Right cardiac atrium (tissue), 5 donors: ENCODE measurements around the gene BAIAP3. TPM values are rescaled to one million over a fixed set of nuclear protein-coding genes. Genes with fewer than 3 reads are reported as not detected.

Source experiments
- ATAC-seq, 2 donors: fragments of 200-7000 bp; cut with Tn5 transposase; one replicate each; pipeline versions ENCODE4 v1.8.0 to v1.9.1; 2020; ENCODE audit warnings: moderate library complexity in 2 of 2, mild to moderate bottlenecking in 1 of 2
- DNase-seq, 3 donors: peaks; one replicate each; pipeline ENCODE4 v3.0.0-alpha.2; 2020
- H3K27ac ChIP-seq: one replicate; pipeline ENCODE4 v1.5.1; 2013; ENCODE audit warnings: mild to moderate bottlenecking, low read length, control low read depth, moderate library complexity
- H3K27me3 ChIP-seq: one replicate; pipeline ENCODE4 v1.6.1; 2013; ENCODE audit not compliant: control insufficient read depth, insufficient read depth
- H3K4me1 ChIP-seq: one replicate; pipeline ENCODE4 v1.6.1; 2013; ENCODE audit warnings: low read length; ENCODE audit not compliant: control insufficient read depth, insufficient read depth
- H3K4me3 ChIP-seq: one replicate; pipeline ENCODE4 v1.5.1; 2013; ENCODE audit warnings: low read length, control low read depth
- H3K9me3 ChIP-seq: one replicate; pipeline ENCODE4 v1.6.1; 2013; ENCODE audit warnings: low read length; ENCODE audit not compliant: control insufficient read depth
- WGBS: extraction: QIAGEN DNeasy Blood & Tissue Kit; methylation state at CpG from one replicate; pipeline ENCODE4 v1.1.7; 2013; 5-methylcytosine and 5-hydroxymethylcytosine counted together
- intact Hi-C, 4 donors: fragments of 100-400 bp; cut with DNase I; formaldehyde crosslinking; loops; one replicate each; pipeline versions ENCODE4 v1.11.0 to v1.14.0; 2022 to 2023
- polyA plus RNA-seq: library from polyadenylated mRNA; stranded (reverse); fragments of 200-250 nt; gene quantifications from one replicate; pipeline ENCODE4 v1.2.3, GENCODE V29; 2013
- total RNA-seq, 4 donors: library from RNA; stranded (reverse); fragmentation: NEBNext Ultra II Directional; extraction: Animal tissue kit (Norgen Biotek cat#: 25700); gene quantifications; one replicate each; pipeline ENCODE4 v1.2.1, GENCODE V29; 2021
- donor health status: healthy with polysubstance abuse.
- donor health status: DM: no; HTN: yes; CAD: no.
- donor health status: DM: no; HTN: no; CAD: no.
- donor health status: DM: no; HTN: yes; CAD: no; lungs with severe emphysema.
- donor health status: DM: yes; HTN: yes; CAD: no.

The BAIAP3 gene
- total and polyA plus RNA-seq, 5 donors: 0.53 to 2.7 (median 1.8) TPM

- H3K9me3 ChIP-seq: no peaks in the 10 kb centered on the region
- DNase-seq (no peak), ATAC-seq (no peak)
- no peaks in the 10 kb centered on the region for H3K4me1 ChIP-seq
- intact Hi-C loops: loop anchor here in 1 of 4 donors (10.0 kb wide), 1 partner anchor 59 kb away; no protein-coding TSS in a partner anchor
- WGBS: 17% methylated on average over 12 of the region's 12 CpGs
- H3K27ac ChIP-seq: no peak overlapping the region
- no peak overlapping the region for H3K4me3 ChIP-seq
- H3K27me3 ChIP-seq: no peaks in the 10 kb centered on the region
Observed at GRCh38 chr16:1335996-1336395, 2.6 kb downstream of the BAIAP3 start.

GRCh38 chr16:1336619-1337018, 3.2 kb downstream of the BAIAP3 start:
- no peak for ATAC-seq

GRCh38 chr16:1337486-1337885, 4.0 kb downstream of the BAIAP3 start:
- intact Hi-C loops: loop anchor here in 1 of 4 donors (10.0 kb wide), 1 partner anchor 57 kb away; no protein-coding TSS in a partner anchor
- Histone ChIP-seq H3K27me3 (no peaks in the 10 kb centered on the region), H3K27ac (no peak overlapping the region), H3K4me3 (no peak overlapping the region), H3K9me3 (no peaks in the 10 kb centered on the region), H3K4me1 (peaks cover 1% of the 10 kb centered on the region)
- no peak for ATAC-seq
- no peak for DNase-seq
- 42% methylated on average over 9 of the region's 9 CpGs for WGBS

More at GRCh38 chr16:1336619-1337018, 3.2 kb downstream of the BAIAP3 start:
- 65% methylated on average over 15 of the region's 15 CpGs for WGBS
- Histone ChIP-seq H3K4me3 (no peak overlapping the region), H3K4me1 (no peaks in the 10 kb centered on the region), H3K9me3 (no peaks in the 10 kb centered on the region), H3K27me3 (no peaks in the 10 kb centered on the region), H3K27ac (no peak overlapping the region)
- intact Hi-C loops: loop anchor here in 1 of 4 donors (10.0 kb wide), 1 partner anchor 58 kb away; no protein-coding TSS in a partner anchor
- no peak for DNase-seq

GRCh38 chr16:1338119-1338730, 4.8 kb downstream of the BAIAP3 start:
- H3K9me3 ChIP-seq: no peaks in the 10 kb centered on the region
- DNase-seq (no peak), ATAC-seq (no peak)
- no peak overlapping the region for H3K27ac ChIP-seq
- 56% methylated on average over 30 of the region's 30 CpGs for WGBS
- no peaks in the 10 kb centered on the region for H3K27me3 ChIP-seq
- intact Hi-C loops: loop anchor here in 1 of 4 donors (10.0 kb wide), 1 partner anchor 57 kb away; no protein-coding TSS in a partner anchor
- H3K4me1 ChIP-seq: peaks cover 2% of the 10 kb centered on the region
- no peak overlapping the region for H3K4me3 ChIP-seq

GRCh38 chr16:1338855-1339675, 5.6 kb downstream of the BAIAP3 start:
- DNase-seq: no peak
- intact Hi-C loops: loop anchor here in 1 of 4 donors (10.0 kb wide), 1 partner anchor 56 kb away; no protein-coding TSS in a partner anchor
- Histone ChIP-seq H3K4me3 (no peak overlapping the region), H3K27ac (no peak overlapping the region), H3K27me3 (no peaks in the 10 kb centered on the region), H3K9me3 (no peaks in the 10 kb centered on the region), H3K4me1 (peaks cover 2% of the 10 kb centered on the region)
- ATAC-seq: no peak
- WGBS: 70% methylated on average over 31 of the region's 31 CpGs

- no peak overlapping the region for H3K27ac ChIP-seq
- 85% methylated on average over 36 of the region's 36 CpGs for WGBS
- peaks cover 2% of the 10 kb centered on the region for H3K4me1 ChIP-seq
- H3K27me3 ChIP-seq: no peaks in the 10 kb centered on the region
- no peak for ATAC-seq
- no peak overlapping the region for H3K4me3 ChIP-seq
- intact Hi-C loops: no loop called here
- no peaks in the 10 kb centered on the region for H3K9me3 ChIP-seq
- peak in 1 of 3 donors; percentile 36 for DNase-seq
Observed at GRCh38 chr16:1340730-1341494, 7.5 kb downstream of the BAIAP3 start.

- H3K27ac ChIP-seq: no peak overlapping the region
- no peak overlapping the region for H3K4me3 ChIP-seq
- WGBS: 88% methylated on average over 39 of the region's 39 CpGs
- no peak for ATAC-seq
- no peaks in the 10 kb centered on the region for H3K9me3 ChIP-seq
- no peaks in the 10 kb centered on the region for H3K27me3 ChIP-seq
- no peak for DNase-seq
- H3K4me1 ChIP-seq: peaks cover 2% of the 10 kb centered on the region
- intact Hi-C loops: no loop called here
Observed at GRCh38 chr16:1341495-1342420, 8.3 kb downstream of the BAIAP3 start.

- Histone ChIP-seq H3K4me1 (peaks cover 2% of the 10 kb centered on the region), H3K4me3 (no peak overlapping the region), H3K27ac (no peak overlapping the region), H3K27me3 (no peaks in the 10 kb centered on the region), H3K9me3 (no peaks in the 10 kb centered on the region)
- 16% methylated on average over 49 of the region's 49 CpGs for WGBS
- DNase-seq (peak; percentile 89 to 96 (median 94)), ATAC-seq (peak; percentile 92 to 94)
- intact Hi-C loops: no loop called here
Observed at GRCh38 chr16:1342526-1343427, 9.3 kb downstream of the BAIAP3 start.

- no peak overlapping the region for H3K27ac ChIP-seq
- ATAC-seq (no peak), DNase-seq (peak in 1 of 3 donors; percentile 62)
- peaks cover 2% of the 10 kb centered on the region for H3K4me1 ChIP-seq
- intact Hi-C loops: no loop called here
- H3K9me3 ChIP-seq: no peaks in the 10 kb centered on the region
- WGBS: 64% methylated on average over 44 of the region's 44 CpGs
- no peak overlapping the region for H3K4me3 ChIP-seq
- H3K27me3 ChIP-seq: no peaks in the 10 kb centered on the region
Observed at GRCh38 chr16:1343428-1344242, 10.2 kb downstream of the BAIAP3 start.
